ACC112 (cell line): Measurements from ENCODE around the gene KCNQ5.

Experiments
- H2AFZ ChIP-seq: fragments of 200-600 bp; sonication (generic); one replicate; pipeline ENCODE4 v1.6.0; 2017; ENCODE audit warnings: antibody characterized with exemption, low read length; ENCODE audit not compliant: unreplicated experiment
- H3K27ac ChIP-seq: fragments of 200-600 bp; sonication (generic); 2 replicates; pipeline ENCODE4 v1.5.1; 2014; ENCODE audit warnings: low read depth, mild to moderate bottlenecking, antibody characterized with exemption, low read length, moderate library complexity
- H3K27me3 ChIP-seq: fragments of 200-600 bp; sonication (generic); 2 replicates; pipeline ENCODE4 v1.6.1; 2014; ENCODE audit warnings: mild to moderate bottlenecking, antibody characterized with exemption, low read length, moderate library complexity, mixed read lengths; ENCODE audit not compliant: insufficient read depth
- H3K36me3 ChIP-seq: fragments of 200-600 bp; sonication (generic); 2 replicates; pipeline ENCODE4 v1.6.1; 2016; ENCODE audit warnings: mild to moderate bottlenecking, antibody characterized with exemption, low read length, moderate library complexity, mixed read lengths; ENCODE audit not compliant: insufficient read depth
- H3K4me1 ChIP-seq: fragments of 200-600 bp; sonication (generic); one replicate; pipeline ENCODE4 v1.6.1; 2016; ENCODE audit warnings: low read length, mixed read lengths; ENCODE audit not compliant: insufficient read depth, unreplicated experiment, control insufficient read depth
- H3K4me3 ChIP-seq: fragments of 200-600 bp; sonication (generic); 2 replicates; pipeline ENCODE4 v1.5.1; 2014; ENCODE audit warnings: mild to moderate bottlenecking, low read depth, low read length
- H3K79me2 ChIP-seq: fragments of 200-600 bp; sonication (generic); one replicate; pipeline ENCODE4 v1.6.0; 2016; ENCODE audit warnings: low read length; ENCODE audit not compliant: control insufficient read depth, unreplicated experiment, insufficient read depth

The KCNQ5 gene

GRCh38 chr6:72835749-72836148, 213.9 kb downstream of the KCNQ5 start:
- H3K27ac ChIP-seq = no peak overlapping the region
- H3K36me3 ChIP-seq = no peaks in the 10 kb centered on the region
- H3K79me2 ChIP-seq = no peaks in the 10 kb centered on the region
- no peak overlapping the region for H3K4me3 ChIP-seq
- H2AFZ ChIP-seq = no peak overlapping the region
- H3K4me1 ChIP-seq = peaks cover 11% of the 10 kb centered on the region
- no peaks in the 10 kb centered on the region for H3K27me3 ChIP-seq

GRCh38 chr6:72836971-72837370, 215.1 kb downstream of the KCNQ5 start:
- Histone ChIP-seq H3K4me1 (peaks cover 9% of the 10 kb centered on the region), H2AFZ (no peak overlapping the region), H3K27ac (no peak overlapping the region), H3K79me2 (no peaks in the 10 kb centered on the region), H3K4me3 (no peak overlapping the region), H3K27me3 (no peaks in the 10 kb centered on the region), H3K36me3 (no peaks in the 10 kb centered on the region)

GRCh38 chr6:72841195-72841594, 219.3 kb downstream of the KCNQ5 start:
- no peak overlapping the region for H2AFZ ChIP-seq
- no peak overlapping the region for H3K27ac ChIP-seq
- no peaks in the 10 kb centered on the region for H3K79me2 ChIP-seq
- H3K27me3 ChIP-seq = no peaks in the 10 kb centered on the region
- H3K4me1 ChIP-seq = no peaks in the 10 kb centered on the region
- H3K4me3 ChIP-seq = no peak overlapping the region
- no peaks in the 10 kb centered on the region for H3K36me3 ChIP-seq

- Histone ChIP-seq H3K36me3 (no peaks in the 10 kb centered on the region), H3K27me3 (no peaks in the 10 kb centered on the region), H3K4me1 (no peaks in the 10 kb centered on the region), H2AFZ (no peak overlapping the region), H3K4me3 (no peak overlapping the region), H3K27ac (no peak overlapping the region), H3K79me2 (no peaks in the 10 kb centered on the region)
Observed at GRCh38 chr6:72842140-72842539, 220.3 kb downstream of the KCNQ5 start.

GRCh38 chr6:72844614-72845013, 222.8 kb downstream of the KCNQ5 start:
- no peaks in the 10 kb centered on the region for H3K4me1 ChIP-seq
- H3K36me3 ChIP-seq = no peaks in the 10 kb centered on the region
- H3K27ac ChIP-seq = no peak overlapping the region
- no peaks in the 10 kb centered on the region for H3K79me2 ChIP-seq
- H2AFZ ChIP-seq = no peak overlapping the region
- H3K27me3 ChIP-seq = no peaks in the 10 kb centered on the region
- H3K4me3 ChIP-seq = no peak overlapping the region

- Histone ChIP-seq H3K36me3 (no peaks in the 10 kb centered on the region), H3K79me2 (no peaks in the 10 kb centered on the region), H3K27me3 (no peaks in the 10 kb centered on the region), H3K4me3 (no peak overlapping the region), H2AFZ (no peak overlapping the region), H3K4me1 (no peaks in the 10 kb centered on the region), H3K27ac (no peak overlapping the region)
Observed at GRCh38 chr6:72849346-72849745, 227.5 kb downstream of the KCNQ5 start.

- no peaks in the 10 kb centered on the region for H3K36me3 ChIP-seq
- no peak overlapping the region for H3K4me3 ChIP-seq
- H3K79me2 ChIP-seq = no peaks in the 10 kb centered on the region
- H3K27ac ChIP-seq = no peak overlapping the region
- H3K4me1 ChIP-seq = no peaks in the 10 kb centered on the region
- H3K27me3 ChIP-seq = no peaks in the 10 kb centered on the region
- no peak overlapping the region for H2AFZ ChIP-seq
Observed at GRCh38 chr6:72850040-72850439, 228.2 kb downstream of the KCNQ5 start.

GRCh38 chr6:72850469-72850868, 228.6 kb downstream of the KCNQ5 start:
- Histone ChIP-seq H3K27ac (no peak overlapping the region), H2AFZ (no peak overlapping the region), H3K79me2 (no peaks in the 10 kb centered on the region), H3K27me3 (no peaks in the 10 kb centered on the region), H3K4me1 (peaks cover 3% of the 10 kb centered on the region), H3K4me3 (no peak overlapping the region), H3K36me3 (no peaks in the 10 kb centered on the region)

- no peak overlapping the region for H3K27ac ChIP-seq
- H2AFZ ChIP-seq = no peak overlapping the region
- no peaks in the 10 kb centered on the region for H3K36me3 ChIP-seq
- H3K79me2 ChIP-seq = peaks cover 2% of the 10 kb centered on the region
- no peaks in the 10 kb centered on the region for H3K27me3 ChIP-seq
- H3K4me3 ChIP-seq = no peak overlapping the region
- peaks cover 33% of the 10 kb centered on the region for H3K4me1 ChIP-seq
Observed at GRCh38 chr6:72855471-72855870, 233.6 kb downstream of the KCNQ5 start.

- Histone ChIP-seq H3K27ac (no peak overlapping the region), H3K4me1 (peaks cover 47% of the 10 kb centered on the region), H3K79me2 (peaks cover 2% of the 10 kb centered on the region), H3K27me3 (no peaks in the 10 kb centered on the region), H2AFZ (no peak overlapping the region), H3K4me3 (no peak overlapping the region), H3K36me3 (no peaks in the 10 kb centered on the region)
Observed at GRCh38 chr6:72856801-72857200, 234.9 kb downstream of the KCNQ5 start.

GRCh38 chr6:72857791-72858585, 236.1 kb downstream of the KCNQ5 start:
- Histone ChIP-seq H3K27me3 (no peaks in the 10 kb centered on the region), H3K27ac (peak overlapping the region; percentile 25; the same call in 1 of the 2 replicates), H3K4me1 (peaks cover 57% of the 10 kb centered on the region), H3K36me3 (no peaks in the 10 kb centered on the region), H2AFZ (no peak overlapping the region), H3K4me3 (no peak overlapping the region; the same call in 1 of the 2 replicates), H3K79me2 (peaks cover 4% of the 10 kb centered on the region)
